GM12878 (cell line): Measurements from ENCODE around the gene ZNF570. TPM values are rescaled to one million over a fixed set of nuclear protein-coding genes. Genes with fewer than 3 reads are reported as not detected.

Experiments used
- BCL11A ChIP-seq: IDR thresholded peaks from 2 replicates; pipeline ENCODE4 v1.6.1; 2011; ENCODE audit warnings: low read depth, low read length
- CEBPB ChIP-seq, 2 experiments: fragments of 150-350 bp in 1 of 2; IDR thresholded peaks; 2 replicates each; pipeline ENCODE4 v1.6.1; 2012 to 2014; ENCODE audit warnings: low read depth in 2 of 2, low read length in 2 of 2, borderline replicate concordance in 1 of 2, inconsistent platforms in 1 of 2
- CUX1 ChIP-seq: IDR thresholded peaks from 2 replicates; pipeline ENCODE4 v1.6.1; 2012; ENCODE audit warnings: improper control_type of control experiment, low read depth, low read length; ENCODE audit not compliant: insufficient replicate concordance
- EED ChIP-seq: sonication (generic); IDR thresholded peaks from 2 replicates; pipeline ENCODE4 v1.6.1; 2016; ENCODE audit warnings: antibody characterized with exemption, low read depth
- ELK1 ChIP-seq: IDR thresholded peaks from 2 replicates; pipeline ENCODE4 v1.6.1; 2012; ENCODE audit warnings: low read depth, low read length, improper control_type of control experiment
- EP300 ChIP-seq, 2 experiments: fragments of 150-350 bp in 1 of 2; IDR thresholded peaks; 2 replicates each; pipeline ENCODE4 v1.6.1; 2011 to 2012; ENCODE audit warnings: low read depth in 2 of 2, low read length in 2 of 2, borderline replicate concordance in 1 of 2, improper control_type of control experiment in 1 of 2, inconsistent platforms in 1 of 2; ENCODE audit not compliant: control insufficient read depth in 1 of 2
- IKZF1 ChIP-seq: fragments of 450-650 bp; conservative IDR thresholded peaks from 2 replicates; pipeline ENCODE4 v1.6.1; 2017; ENCODE audit warnings: antibody characterized with exemption, mild to moderate bottlenecking
- IRF3 ChIP-seq: fragments of 450-650 bp; IDR thresholded peaks from 2 replicates; pipeline ENCODE4 v1.6.1; 2014; ENCODE audit warnings: mild to moderate bottlenecking
- NBN ChIP-seq: fragments of 450-650 bp; IDR thresholded peaks from 2 replicates; pipeline ENCODE4 v1.6.1; 2016
- POLR2AphosphoS5 ChIP-seq: IDR thresholded peaks from 2 replicates; pipeline ENCODE4 v1.6.1; 2011; ENCODE audit warnings: mild to moderate bottlenecking, low read length, inconsistent platforms
- PRDM15 ChIP-seq: fragments of 450-650 bp; formaldehyde crosslinking; IDR thresholded peaks from 2 replicates; pipeline ENCODE4 v1.4.0; 2020; ENCODE audit warnings: mild to moderate bottlenecking, moderate library complexity
- SKIL ChIP-seq: fragments of 450-650 bp; IDR thresholded peaks from 2 replicates; pipeline ENCODE4 v1.6.1; 2017; ENCODE audit warnings: mild to moderate bottlenecking, low read depth, inconsistent platforms; ENCODE audit not compliant: poor library complexity, severe bottlenecking
- SREBF1 ChIP-seq: IDR thresholded peaks from 2 replicates; pipeline ENCODE4 v1.6.1; 2012; ENCODE audit warnings: mild to moderate bottlenecking, low read length
- YY1 ChIP-seq: IDR thresholded peaks from 2 replicates; pipeline ENCODE4 v1.6.1; 2011; ENCODE audit warnings: low read depth, mild to moderate bottlenecking, low read length
- polyA plus RNA-seq, 11 experiments: library from polyadenylated mRNA; depleted of rRNA in 4 of 11; unstranded in 6 of 11; stranded (reverse) in 5 of 11; fragments of >200 nt; fragmentation: Nextera tagmentation in 4 of 11; fragmentation: Illumina TruSeq in 1 of 11; extraction: Ambion mirVana in 4 of 11; extraction: Trizol in 1 of 11; gene quantifications; 1 replicate in 1 of 11; 2 replicates in 10 of 11; pipeline versions ENCODE4 v1.2.1 to v1.2.3, GENCODE V29; 2011 to 2016; ENCODE audit warnings: inconsistent platforms in 2 of 11, missing spikeins in 2 of 11, low read depth in 1 of 11
- total RNA-seq, 4 experiments: library from RNA; depleted of rRNA in 3 of 4; stranded (reverse); fragments of >200 nt in 3 of 4; fragmentation: Illumina TruSeq in 1 of 4; extraction: Trizol in 1 of 4; gene quantifications; 2 replicates each; pipeline versions ENCODE4 v1.2.1 to v1.2.3, GENCODE V29; 2013 to 2021

Gene ZNF570
- total and polyA plus RNA-seq, 10 of the 15 experiments (the other 5 are each of a cell fraction or from before 2014, with no cell fraction given), result 0.25 to 3.6 (median 1.7) TPM

- TF ChIP-seq IRF3 (no peak), NBN (0 out of 2 replicates have a peak, but pooled peaks have one; percentile 44), POLR2AphosphoS5 (peak; percentile 83), SREBF1 (peak; percentile 88), YY1 (peak; percentile 61; the same call in 1 of the 2 replicates), SKIL (no peak), EED (no peak), CEBPB (IDR thresholded peaks at IDR 0.05; ENCODE audit: borderline replicate concordance in 1 of 2, low read depth in 2 of 2, low read length in 2 of 2) (no peak), BCL11A (no peak), EP300 (IDR thresholded peaks at IDR 0.05; ENCODE audit: borderline replicate concordance in 1 of 2, control insufficient read depth in 1 of 2, low read depth in 2 of 2, low read length in 2 of 2) (0 out of 4 replicates have a peak, but pooled peaks of 1 of the 2 experiments have one; percentile 16), IKZF1 (peak; percentile 95), PRDM15 (CRISPR knock-in tag) (no peak), ELK1 (peak; percentile 83), CUX1 (no peak)
Measured at GRCh38 chr19:37466798-37467607, 2.2 kb upstream of the ZNF570 start, which contains the start of gene ZNF569 (continued).
